ENCODE measurements around the gene PCED1A.

Gene PCED1A

DNA sequence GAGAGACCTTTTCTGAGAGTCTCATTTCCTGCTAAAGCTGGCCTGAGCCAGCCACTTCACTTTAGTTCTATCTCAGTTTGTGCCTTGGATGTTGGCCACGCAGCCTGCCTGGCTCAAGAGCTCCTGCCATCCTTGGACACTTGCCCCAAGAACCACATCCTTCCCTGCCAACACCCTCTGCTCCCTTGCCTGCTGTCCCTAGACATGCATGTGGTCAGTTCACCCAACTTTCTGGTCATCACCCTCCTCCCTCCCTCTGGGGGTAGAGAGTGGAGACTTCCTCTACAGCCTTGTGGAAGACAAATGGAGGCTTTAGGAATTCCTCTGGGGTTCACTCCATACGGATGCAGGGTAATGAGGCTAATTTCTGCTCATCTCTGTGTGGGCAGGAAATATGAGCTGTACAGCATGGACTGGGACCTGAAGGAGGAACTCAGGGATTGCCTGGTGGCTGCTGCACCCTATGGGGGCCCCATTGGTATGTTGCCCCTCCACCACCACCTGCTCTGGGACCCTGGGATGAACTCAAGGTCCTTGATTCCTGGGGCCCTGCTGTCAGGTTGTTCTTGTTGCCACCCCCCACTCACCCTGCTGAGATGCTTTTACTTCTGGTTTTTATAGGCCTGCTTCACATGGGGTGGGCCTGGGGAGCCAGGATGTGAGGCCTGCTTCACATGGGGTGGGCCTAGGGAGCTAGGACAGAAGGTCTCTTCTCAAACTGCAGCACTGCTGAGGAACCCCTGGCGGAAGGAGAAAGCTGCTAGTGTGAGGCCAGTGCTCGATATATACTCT is 19.1 kb upstream of the PCED1A start:
- Histone ChIP-seq H3K27me3 (ENCODE audit: control insufficient read depth, insufficient read depth, low read length) (no peaks in the 10 kb centered on the region), H2AFZ (no peak overlapping the region), H3K79me2 (peaks cover 2% of the 10 kb centered on the region), H3K4me3 (ENCODE audit: low read depth, low read length) (no peak overlapping the region), H3K9me3 (ENCODE audit: control insufficient read depth, low read length) (no peaks in the 10 kb centered on the region), H3K4me2 (ENCODE audit: low read length) (no peak overlapping the region), H3K4me1 (no peaks in the 10 kb centered on the region), H3K27ac (no peak overlapping the region), H3K9ac (no peak overlapping the region), H3K36me3 (ENCODE audit: control insufficient read depth, insufficient read depth, low read length) (no peaks in the 10 kb centered on the region)
- TF ChIP-seq, protein P1, sequence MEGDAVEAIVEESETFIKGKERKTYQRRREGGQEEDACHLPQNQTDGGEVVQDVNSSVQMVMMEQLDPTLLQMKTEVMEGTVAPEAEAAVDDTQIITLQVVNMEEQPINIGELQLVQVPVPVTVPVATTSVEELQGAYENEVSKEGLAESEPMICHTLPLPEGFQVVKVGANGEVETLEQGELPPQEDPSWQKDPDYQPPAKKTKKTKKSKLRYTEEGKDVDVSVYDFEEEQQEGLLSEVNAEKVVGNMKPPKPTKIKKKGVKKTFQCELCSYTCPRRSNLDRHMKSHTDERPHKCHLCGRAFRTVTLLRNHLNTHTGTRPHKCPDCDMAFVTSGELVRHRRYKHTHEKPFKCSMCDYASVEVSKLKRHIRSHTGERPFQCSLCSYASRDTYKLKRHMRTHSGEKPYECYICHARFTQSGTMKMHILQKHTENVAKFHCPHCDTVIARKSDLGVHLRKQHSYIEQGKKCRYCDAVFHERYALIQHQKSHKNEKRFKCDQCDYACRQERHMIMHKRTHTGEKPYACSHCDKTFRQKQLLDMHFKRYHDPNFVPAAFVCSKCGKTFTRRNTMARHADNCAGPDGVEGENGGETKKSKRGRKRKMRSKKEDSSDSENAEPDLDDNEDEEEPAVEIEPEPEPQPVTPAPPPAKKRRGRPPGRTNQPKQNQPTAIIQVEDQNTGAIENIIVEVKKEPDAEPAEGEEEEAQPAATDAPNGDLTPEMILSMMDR (IDR thresholded peaks at IDR 0.05), result no peak

DNA sequence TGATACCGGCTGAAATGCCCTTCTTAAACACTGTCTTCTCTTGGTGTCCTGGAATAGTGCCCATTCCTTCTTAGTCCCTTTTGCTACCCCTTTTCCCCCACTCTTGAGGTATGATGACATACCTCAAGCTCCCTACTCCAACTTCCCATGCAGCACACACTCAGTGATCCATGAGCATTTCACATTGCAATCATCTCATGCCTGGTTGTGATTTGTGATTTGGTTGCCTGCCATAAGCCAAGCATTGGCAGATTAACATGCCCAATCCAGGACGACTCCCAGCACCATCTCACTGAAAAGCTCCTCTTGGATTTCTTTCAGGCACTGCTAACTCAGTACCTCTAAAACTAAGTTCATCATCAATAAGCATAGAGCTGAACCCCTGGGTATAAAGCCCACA is 18.1 kb upstream of the PCED1A start:
- H3K9ac ChIP-seq, result no peak overlapping the region
- no peak overlapping the region for H3K4me3 ChIP-seq (ENCODE audit: low read depth, low read length)
- no peak overlapping the region for H3K4me2 ChIP-seq (ENCODE audit: low read length)
- no peak overlapping the region for H2AFZ ChIP-seq
- H3K27ac ChIP-seq, result no peak overlapping the region
- H3K27me3 ChIP-seq (ENCODE audit: control insufficient read depth, insufficient read depth, low read length), result no peaks in the 10 kb centered on the region
- peaks cover 4% of the 10 kb centered on the region for H3K79me2 ChIP-seq
- H3K4me1 ChIP-seq, result no peaks in the 10 kb centered on the region
- H3K36me3 ChIP-seq (ENCODE audit: control insufficient read depth, insufficient read depth, low read length), result no peaks in the 10 kb centered on the region
- TF ChIP-seq, protein P1 (IDR thresholded peaks at IDR 0.05), result no peak
- no peaks in the 10 kb centered on the region for H3K9me3 ChIP-seq (ENCODE audit: control insufficient read depth, low read length)

DNA sequence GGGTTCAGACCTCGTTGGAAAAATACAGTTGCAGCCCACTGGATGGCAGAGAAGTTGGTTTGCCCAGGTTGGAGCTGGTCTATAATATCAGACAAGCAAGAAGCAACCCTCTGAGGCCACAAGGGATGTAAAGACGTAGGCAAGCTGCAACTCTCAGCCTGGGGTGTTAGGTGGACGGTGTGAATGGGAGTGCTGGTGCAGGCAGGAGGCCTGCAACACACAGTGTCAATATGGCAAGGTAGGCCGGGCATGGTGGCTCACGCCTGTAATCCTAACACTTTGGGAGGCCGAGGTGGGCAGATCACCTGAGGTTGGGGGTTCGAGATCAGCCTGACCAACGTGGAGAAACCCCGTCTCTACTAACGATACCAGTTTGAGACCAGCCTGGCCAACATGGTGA is 10.6 kb upstream of the PCED1A start:
- Histone ChIP-seq H2AFZ (no peak overlapping the region), H3K4me3 (ENCODE audit: low read depth, low read length) (no peak overlapping the region), H3K9me3 (ENCODE audit: control insufficient read depth, low read length) (no peaks in the 10 kb centered on the region), H3K9ac (no peak overlapping the region), H3K36me3 (ENCODE audit: control insufficient read depth, insufficient read depth, low read length) (no peaks in the 10 kb centered on the region), H3K27ac (no peak overlapping the region), H3K79me2 (peaks cover 8% of the 10 kb centered on the region), H3K4me2 (ENCODE audit: low read length) (no peak overlapping the region), H3K4me1 (no peaks in the 10 kb centered on the region), H3K27me3 (ENCODE audit: control insufficient read depth, insufficient read depth, low read length) (no peaks in the 10 kb centered on the region)
- TF ChIP-seq, protein P1 (IDR thresholded peaks at IDR 0.05), result no peak

DNA sequence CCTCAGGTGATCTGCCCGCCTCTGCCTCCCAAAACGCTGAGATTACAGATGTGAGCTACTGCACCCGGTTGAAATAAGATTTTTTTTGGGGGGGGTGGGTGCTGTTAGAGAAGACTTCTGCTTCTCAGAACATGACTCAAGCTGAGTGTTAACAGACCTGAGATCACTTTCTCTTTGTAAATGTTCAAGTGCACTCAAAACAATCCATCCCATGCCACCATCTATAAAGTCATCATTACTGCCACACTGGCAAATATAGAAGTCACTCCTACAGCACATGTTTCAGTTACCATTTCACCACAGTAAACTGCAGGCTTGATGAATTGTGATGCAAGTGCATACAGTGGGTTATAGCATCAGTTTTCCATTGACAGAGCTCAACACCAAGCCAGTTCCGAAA is 9.1 kb upstream of the PCED1A start:
- H3K27ac ChIP-seq, result no peak overlapping the region
- TF ChIP-seq, protein P1 (IDR thresholded peaks at IDR 0.05), result no peak
- H3K9ac ChIP-seq, result no peak overlapping the region

DNA sequence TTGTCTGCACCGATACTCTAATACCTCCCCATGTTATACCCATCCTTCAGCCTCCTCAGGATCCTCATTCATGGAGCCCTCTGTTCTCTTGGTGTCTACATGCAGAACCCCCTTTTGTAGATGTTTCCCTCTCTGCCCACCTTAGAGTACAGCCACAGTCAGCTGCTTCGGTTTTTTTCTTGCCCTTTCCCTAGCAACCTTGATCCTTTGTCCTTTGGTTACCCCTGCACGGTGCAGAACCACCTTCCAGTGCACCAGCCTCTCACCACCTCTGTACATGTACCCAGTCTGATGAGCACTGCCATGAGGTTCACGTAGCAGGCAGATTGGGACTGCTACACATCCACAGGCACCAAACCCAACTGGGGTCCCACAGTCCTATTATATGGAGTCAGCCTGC is 7.3 kb upstream of the PCED1A start:
- Histone ChIP-seq H2AFZ (no peak overlapping the region), H3K79me2 (peaks cover 8% of the 10 kb centered on the region), H3K4me2 (ENCODE audit: low read length) (no peak overlapping the region), H3K36me3 (ENCODE audit: control insufficient read depth, insufficient read depth, low read length) (no peaks in the 10 kb centered on the region), H3K4me3 (ENCODE audit: low read depth, low read length) (no peak overlapping the region), H3K27me3 (ENCODE audit: control insufficient read depth, insufficient read depth, low read length) (no peaks in the 10 kb centered on the region), H3K9me3 (ENCODE audit: control insufficient read depth, low read length) (no peaks in the 10 kb centered on the region), H3K9ac (no peak overlapping the region), H3K4me1 (no peaks in the 10 kb centered on the region), H3K27ac (no peak overlapping the region)
- TF ChIP-seq, protein P1 (IDR thresholded peaks at IDR 0.05), result no peak

More for the DNA sequence above, 9.1 kb upstream of the PCED1A start:
- Histone ChIP-seq H3K4me2 (ENCODE audit: low read length) (no peak overlapping the region), H3K4me3 (ENCODE audit: low read depth, low read length) (no peak overlapping the region), H3K36me3 (ENCODE audit: control insufficient read depth, insufficient read depth, low read length) (no peaks in the 10 kb centered on the region), H3K9me3 (ENCODE audit: control insufficient read depth, low read length) (no peaks in the 10 kb centered on the region), H3K4me1 (no peaks in the 10 kb centered on the region), H3K79me2 (peaks cover 8% of the 10 kb centered on the region), H2AFZ (no peak overlapping the region), H3K27me3 (ENCODE audit: control insufficient read depth, insufficient read depth, low read length) (no peaks in the 10 kb centered on the region)
